HK-2 (cell line): Measurements from ENCODE around the gene SYTL3.
"Not testable (repeated sequence)": the region's sequence is repeated elsewhere in the genome, so short reads cannot be mapped to it uniquely, and the experiment has no call there.

Experiments
- DNase-seq: peaks from one replicate; pipeline ENCODE4 v3.0.0-alpha.2; 2018; ENCODE audit not compliant: unreplicated experiment

SYTL3 gene

DNA sequence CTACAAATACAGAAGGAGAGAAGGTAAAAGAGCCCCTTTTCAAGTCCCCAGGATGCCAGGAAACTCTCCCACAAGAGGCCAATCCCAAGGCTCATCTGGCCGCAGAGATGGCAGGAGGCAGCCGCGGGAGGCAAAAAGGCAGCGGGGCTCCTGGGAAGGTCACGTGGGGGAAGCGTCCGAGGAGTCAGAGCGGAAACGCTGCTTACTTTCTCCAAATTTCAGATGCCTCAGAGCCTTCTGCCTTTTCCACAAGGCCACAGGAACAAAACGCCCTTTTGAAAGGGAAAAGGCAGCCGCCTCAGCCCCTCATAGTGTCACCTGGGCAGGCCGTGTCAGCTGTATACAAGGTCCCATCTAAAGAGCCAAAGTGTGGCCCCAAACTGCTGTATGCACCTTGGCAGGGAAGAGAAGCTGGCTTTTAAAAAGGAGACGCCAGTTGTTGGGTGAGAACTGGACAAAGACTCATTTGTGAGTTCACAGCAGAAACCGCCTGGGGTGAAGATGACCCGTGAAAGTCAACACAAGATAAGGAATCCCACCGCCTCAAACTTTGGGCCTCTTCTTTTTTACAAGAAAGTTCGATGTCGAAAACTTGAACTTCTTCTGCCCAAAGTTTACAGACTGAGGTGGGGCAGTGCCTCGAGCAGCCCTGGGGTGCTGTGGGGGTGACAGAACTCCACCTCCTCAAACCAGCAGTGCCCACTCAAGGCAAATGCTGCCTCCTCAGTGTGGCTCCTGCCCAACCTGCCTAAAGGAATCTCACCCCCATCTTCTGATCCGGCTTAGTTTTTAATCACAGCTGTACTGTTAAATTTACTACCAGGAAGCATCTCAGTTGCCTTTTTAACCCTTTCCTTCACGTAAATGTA, 124.0 kb downstream of the SYTL3 start:
- DNase-seq, result no peak

DNA sequence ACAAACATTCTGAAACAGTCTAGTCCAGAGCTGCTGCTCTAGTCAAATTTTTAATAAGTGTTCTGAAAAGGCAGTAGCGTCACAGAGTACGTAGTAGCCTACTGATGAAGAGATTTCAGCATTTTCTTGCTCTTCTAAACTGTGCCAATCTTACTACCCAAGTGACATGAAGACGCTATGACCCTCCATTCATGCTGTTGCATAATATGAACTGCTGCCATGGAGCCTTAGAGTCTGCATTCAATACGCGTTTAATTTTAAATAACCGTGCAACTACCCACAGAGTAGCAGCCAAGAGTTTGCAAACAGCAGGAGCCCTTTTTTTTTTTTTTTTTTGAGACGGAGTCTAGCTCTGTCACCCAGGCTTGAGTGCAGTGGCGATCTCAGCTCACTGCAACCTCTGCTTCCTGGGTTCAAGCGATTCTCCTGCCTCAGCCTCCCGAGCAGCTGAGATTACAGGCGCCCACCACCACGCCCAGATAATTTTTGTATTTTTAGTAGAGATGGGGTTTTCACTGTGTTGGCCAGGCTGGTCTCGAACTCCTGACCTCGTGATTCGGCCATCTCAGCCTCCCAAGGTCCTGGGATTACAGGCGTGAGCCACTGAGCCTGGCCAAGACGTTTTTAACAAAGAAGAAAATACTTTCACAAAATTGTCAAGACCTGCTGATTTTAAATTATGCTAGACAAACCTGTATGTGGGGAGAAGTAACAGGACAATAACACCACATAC, 125.0 kb downstream of the SYTL3 start:
- DNase-seq, result no peak

GRCh38 chr6:158775832-158776231, 126.0 kb downstream of the SYTL3 start:
- DNase-seq, result no peak

- no peak for DNase-seq
These were observed 126.9 kb downstream of the SYTL3 start for GRCh38 chr6:158776737-158777136.

DNA sequence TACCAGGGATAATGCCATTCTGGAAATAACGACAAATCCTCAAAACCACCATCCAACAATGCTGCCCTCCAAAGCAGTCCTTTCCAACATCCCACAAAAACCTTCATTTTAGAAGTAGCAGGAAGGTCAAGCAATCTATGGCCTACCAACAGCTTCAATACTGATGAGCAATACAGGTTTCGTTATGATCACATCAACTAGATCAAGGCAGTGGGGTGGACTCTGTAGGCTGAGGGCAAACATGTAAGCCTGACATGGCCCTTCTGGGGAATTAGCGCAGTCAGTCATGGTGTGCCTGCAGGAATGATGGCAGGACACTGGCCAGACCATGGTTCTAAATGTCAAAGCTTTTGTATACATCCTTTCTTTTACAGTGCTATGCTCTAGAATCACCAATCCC, 127.7 kb downstream of the SYTL3 start:
- no peak for DNase-seq

DNA sequence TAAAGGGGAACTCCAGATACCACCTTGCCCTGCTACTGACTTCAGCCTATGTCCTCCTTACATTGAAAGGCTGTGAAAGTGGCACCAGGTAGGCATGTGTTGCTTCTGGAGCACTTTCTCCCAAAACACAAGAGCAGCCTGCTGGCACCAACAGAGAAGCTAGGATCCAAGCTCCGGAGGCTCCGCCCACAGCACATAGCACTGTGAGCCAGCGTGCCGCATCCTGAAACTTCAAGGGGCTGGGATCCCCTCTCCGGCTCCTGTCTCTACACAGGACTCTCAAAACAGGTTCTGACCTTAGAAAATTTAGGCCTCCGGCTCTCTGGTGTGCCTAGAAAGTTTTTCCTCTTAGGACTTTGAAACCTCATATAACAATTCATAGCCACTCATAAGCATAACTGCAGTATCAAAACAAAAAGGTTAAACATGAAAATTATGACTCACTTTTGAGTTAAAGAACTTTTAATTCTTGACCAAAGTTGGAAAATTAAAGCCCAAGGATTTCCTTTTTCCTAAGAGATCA, 128.2 kb downstream of the SYTL3 start:
- no peak for DNase-seq

DNA sequence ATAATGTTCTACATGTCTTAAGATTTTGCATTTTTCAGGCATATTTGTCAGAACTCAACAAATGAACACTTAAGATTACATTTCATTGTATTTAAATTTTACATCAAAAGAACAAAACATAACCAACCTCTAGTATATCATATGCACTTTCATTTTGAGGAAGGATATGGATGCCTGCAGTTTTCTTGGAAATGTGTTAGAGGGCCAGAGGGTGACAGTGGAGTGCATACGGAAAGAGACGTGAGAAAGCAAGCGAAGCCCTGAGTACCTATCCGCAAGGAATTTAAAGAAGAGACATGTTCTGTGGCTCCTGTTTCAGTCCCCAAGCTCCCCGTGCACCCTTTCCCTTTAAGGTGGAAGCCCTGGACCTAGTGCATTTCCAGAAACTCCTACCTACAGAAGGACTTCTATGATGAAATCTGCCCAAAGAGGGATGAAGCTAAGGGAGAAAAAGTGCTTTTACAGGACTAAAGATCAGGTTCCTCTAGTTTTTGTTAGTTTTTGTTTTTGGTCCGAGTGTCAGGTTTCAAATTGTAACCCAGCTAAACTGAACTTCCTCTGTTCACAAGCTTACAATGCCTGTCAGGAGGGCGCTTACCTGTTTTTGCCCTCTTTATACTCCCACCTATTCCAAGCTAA, 130.5 kb downstream of the SYTL3 start:
- no peak for DNase-seq

GRCh38 chr6:158780988-158781691, 131.3 kb downstream of the SYTL3 start:
- DNase-seq, result no peak

DNA sequence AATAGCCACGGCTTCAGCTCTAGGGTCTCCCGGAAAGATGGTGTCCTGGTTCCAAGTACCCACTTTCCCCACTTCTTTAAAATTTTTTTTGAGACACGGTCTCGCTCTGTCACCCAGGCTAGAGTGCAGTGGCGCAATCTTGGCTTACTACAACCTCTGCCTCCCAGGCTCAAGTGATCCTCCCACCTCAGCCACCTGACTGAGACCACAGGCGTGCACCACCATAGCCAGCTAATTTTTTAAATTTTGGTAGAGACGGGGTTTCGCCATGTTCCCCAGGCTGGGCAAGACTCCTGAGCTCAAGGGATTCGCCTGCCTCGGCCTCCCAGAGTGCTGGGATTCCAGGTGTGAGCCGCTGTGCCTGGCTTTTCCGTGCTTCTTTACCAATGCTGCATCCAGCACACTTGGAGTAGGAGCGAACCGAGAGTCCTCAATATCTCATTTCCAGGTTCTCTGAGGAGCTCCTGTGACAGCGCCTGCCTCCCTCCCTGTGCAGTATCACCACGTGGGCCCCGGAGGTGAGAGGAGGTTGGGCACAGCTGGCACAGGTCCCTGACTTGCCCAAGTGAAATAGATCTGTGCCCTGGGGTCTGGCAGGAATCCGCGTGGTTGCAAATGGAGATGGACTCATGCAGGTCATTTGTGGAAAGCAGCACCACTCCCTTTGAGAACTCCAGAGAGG, 132.0 kb downstream of the SYTL3 start:
- no peak for DNase-seq

DNA sequence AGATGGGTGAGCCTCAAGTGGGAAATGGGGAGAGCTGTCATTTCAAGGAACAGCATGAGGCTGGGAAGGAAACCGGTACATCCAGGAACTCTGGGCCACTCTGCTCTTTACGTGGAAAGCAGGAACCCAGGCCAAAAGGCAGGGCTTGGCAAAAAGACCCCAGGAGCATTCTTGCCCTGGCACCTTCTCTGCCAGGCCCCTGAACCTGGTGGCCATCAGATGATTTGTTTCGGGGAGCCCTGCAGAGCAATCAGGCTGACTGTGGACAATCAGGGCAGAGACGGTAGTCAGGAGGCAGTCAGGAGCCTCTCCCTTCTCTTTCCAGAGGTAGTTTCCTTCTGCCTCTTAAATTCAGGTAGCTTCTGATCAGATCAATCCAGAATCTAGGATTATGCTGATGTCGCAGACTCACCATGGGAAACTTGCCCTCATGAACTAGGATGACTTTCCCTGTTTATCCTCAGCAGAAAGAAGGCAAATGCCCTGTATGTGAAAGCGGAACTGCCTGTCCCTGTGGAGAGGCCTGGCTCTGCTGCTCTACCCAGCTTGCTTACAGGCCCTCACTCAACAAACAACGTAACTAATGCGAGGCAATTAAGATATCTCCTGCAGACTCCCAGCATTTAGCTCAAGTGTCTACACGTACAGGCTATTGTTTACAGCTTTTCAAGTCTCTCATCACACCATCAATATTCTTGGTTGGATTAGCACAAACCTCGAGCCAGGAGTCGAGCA, 132.7 kb downstream of the SYTL3 start:
- DNase-seq, result no peak

DNA sequence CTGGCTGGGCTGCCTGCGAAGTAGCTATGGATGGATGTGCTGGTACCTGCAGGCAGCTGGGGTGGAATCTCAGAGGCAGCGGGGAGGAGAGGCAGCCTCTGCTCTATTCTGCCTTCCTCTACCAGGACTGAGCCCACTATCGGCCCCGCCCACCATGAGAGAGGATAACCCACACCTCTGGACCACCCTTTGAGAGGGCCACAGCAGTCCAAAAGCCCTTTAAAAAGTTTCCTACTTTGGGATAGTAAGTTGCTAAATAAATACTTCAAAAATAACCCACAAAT, 133.3 kb downstream of the SYTL3 start:
- no peak for DNase-seq

GRCh38 chr6:158783851-158784250, 134.0 kb downstream of the SYTL3 start:
- DNase-seq, result no peak

- DNase-seq, result peak; percentile 77
These were observed 134.7 kb downstream of the SYTL3 start for GRCh38 chr6:158784505-158784904.

DNA sequence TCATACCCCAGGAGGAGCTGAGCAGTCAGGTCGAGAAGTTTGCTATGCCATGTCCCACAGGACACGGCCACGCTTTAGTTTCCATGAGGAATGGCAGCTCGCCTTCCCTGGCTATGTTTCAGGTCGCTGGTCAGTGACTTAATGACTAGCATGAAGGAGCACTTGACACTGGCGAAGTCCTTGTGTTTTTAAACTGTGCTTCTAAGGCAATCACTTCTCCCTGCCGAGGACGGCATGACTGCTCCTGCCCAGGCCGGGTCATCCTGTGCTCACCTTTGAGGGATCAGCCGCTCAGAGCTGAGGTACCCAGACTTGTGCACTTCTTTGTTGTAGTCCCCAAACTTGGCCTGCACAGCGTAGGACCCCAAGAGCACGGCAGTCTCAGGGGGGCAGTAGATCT, 135.2 kb downstream of the SYTL3 start:
- DNase-seq, result no peak

DNA sequence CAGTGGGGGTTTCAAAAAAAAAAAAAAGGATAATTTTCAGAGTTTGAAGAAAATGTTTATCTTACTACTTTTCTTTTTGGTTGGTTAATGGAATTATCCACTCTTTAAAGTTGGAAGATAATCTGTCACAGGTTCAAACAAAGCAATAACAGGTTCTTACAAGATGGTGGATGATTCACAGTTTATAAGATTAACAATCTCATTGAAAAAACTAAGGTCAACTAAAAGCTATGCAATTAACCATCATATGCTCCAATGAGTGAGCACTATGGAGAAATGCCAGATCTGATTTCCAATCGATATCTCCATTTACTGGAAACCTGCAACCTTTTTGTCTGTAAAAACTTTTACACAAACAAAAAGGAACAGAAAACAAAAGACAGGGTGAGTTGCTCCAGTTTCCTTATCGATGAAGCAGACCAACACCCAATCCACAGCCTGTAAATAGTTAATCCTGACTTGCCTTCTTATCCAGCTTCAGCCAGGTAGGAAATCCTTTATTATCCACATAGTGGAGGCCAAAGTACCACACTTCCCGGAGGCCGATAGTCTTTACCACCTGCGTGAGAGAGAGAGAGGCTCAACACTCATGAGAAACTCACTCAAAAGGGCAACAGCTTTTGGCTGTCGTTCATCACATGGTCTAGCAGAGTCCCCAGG, 136.9 kb downstream of the SYTL3 start:
- DNase-seq, result no peak

- no peak for DNase-seq
These were observed 137.5 kb downstream of the SYTL3 start for GRCh38 chr6:158787395-158787794.

GRCh38 chr6:158789115-158789917, 139.5 kb downstream of the SYTL3 start:
- no peak for DNase-seq

DNA sequence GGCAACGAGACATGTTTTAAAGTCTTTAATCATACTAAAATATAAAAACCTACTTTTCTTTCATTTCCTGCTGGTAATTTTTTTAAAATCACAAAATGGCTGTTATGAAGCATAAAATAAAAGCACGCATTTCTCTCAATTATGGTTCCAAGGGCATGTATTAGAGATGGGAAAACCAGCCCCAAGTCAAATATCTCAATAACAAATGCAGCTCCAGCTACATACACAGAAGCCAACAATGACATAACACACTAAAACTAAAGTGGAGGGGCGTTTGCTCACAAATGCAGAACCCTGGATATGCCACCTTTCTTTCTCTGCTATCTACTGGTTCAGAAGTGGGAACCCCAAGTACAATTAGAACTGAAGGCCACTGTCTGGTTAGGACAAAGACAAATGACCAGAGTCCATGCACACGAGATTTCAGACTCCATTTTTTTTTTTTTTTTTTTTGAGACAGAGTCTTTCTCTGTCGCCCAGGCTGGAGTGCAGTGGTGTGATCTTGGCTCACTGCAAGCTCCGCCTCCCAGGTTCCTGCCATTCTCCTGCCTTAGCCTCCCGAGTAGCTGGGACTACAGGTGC, 141.5 kb downstream of the SYTL3 start:
- no peak for DNase-seq

- not testable (repeated sequence) for DNase-seq
These were observed 142.7 kb downstream of the SYTL3 start for GRCh38 chr6:158792505-158792904.
